MCF 10A (cell line): ENCODE data around the gene PKNOX2. TPM values are rescaled to one million over a fixed set of nuclear protein-coding genes. Genes with fewer than 3 reads are reported as not detected.

ENCODE experiments used
- BruUV-seq: library from RNA; stranded (reverse); fragments of 400-500 nt; replicated peaks from 2 replicates; lab custom pipeline; 2021; lab: Mats Ljungman, UMichigan
- CTCF ChIA-PET: fragments of 300-600 bp; sonication (Branson Sonifier 250); formaldehyde crosslinking; extraction: SDS; loops from one replicate; lab custom pipeline; 2021; ENCODE audit warnings: antibody characterized with exemption, inconsistent platforms; lab: Yijun Ruan, JAX
- POLR2A ChIA-PET: fragments of 300-600, 350-650 bp; sonication (Branson Sonifier 250); formaldehyde crosslinking; extraction: SDS; loops from one replicate; lab custom pipeline; 2020; ENCODE audit warnings: antibody characterized with exemption, inconsistent platforms; lab: Yijun Ruan, JAX
- DNase-seq: peaks from one replicate; pipeline ENCODE4 v3.0.0-alpha.2; 2018; ENCODE audit not compliant: unreplicated experiment
- H3K27ac Mint-ChIP-seq: one replicate; pipeline ENCODE4 v1.8.0; 2022; ENCODE audit warnings: mild to moderate bottlenecking, low read depth, mixed read lengths; ENCODE audit not compliant: unreplicated experiment
- H3K27me3 Mint-ChIP-seq: one replicate; pipeline ENCODE4 v1.8.0; 2022; ENCODE audit warnings: mixed read lengths; ENCODE audit not compliant: insufficient read depth, unreplicated experiment
- H3K36me3 Mint-ChIP-seq: one replicate; pipeline ENCODE4 v1.8.0; 2022; ENCODE audit warnings: mild to moderate bottlenecking, moderate library complexity, mixed read lengths; ENCODE audit not compliant: insufficient read depth, unreplicated experiment
- H3K4me1 Mint-ChIP-seq: one replicate; pipeline ENCODE4 v1.8.0; 2022; ENCODE audit warnings: mixed read lengths; ENCODE audit not compliant: insufficient read depth, unreplicated experiment
- H3K4me3 Mint-ChIP-seq: one replicate; pipeline ENCODE4 v1.8.0; 2022; ENCODE audit warnings: mild to moderate bottlenecking, moderate library complexity, mixed read lengths; ENCODE audit not compliant: unreplicated experiment
- H3K9me3 Mint-ChIP-seq: one replicate; pipeline ENCODE4 v1.8.0; 2022; ENCODE audit warnings: mixed read lengths; ENCODE audit not compliant: unreplicated experiment
- CTCF ChIP-seq: fragments of 200-600 bp; IDR thresholded peaks from one replicate; pipeline ENCODE4 v1.8.0; 2022; ENCODE audit warnings: antibody characterized with exemption, mild to moderate bottlenecking; ENCODE audit not compliant: unreplicated experiment
- intact Hi-C: fragments of 100-400 bp; cut with micrococcal nuclease; formaldehyde crosslinking; loops from 2 replicates; pipeline ENCODE4 v1.14.1; 2022
- total RNA-seq: library from RNA; stranded (reverse); gene quantifications from 2 replicates; pipeline ENCODE4 v1.2.3, GENCODE V29; 2022

The PKNOX2 gene
- total RNA-seq, 1 experiment from 2014 or later, result not detected

- H3K36me3 Mint-ChIP-seq, result no peaks in the 10 kb centered on the region
- no peaks in the 10 kb centered on the region for H3K9me3 Mint-ChIP-seq
- no peak overlapping the region for H3K4me3 Mint-ChIP-seq
- no TSS peak for BruUV-seq
- intact Hi-C loops, result no loop called here
- H3K4me1 Mint-ChIP-seq, result peaks cover 12% of the 10 kb centered on the region
- ChIA-PET CTCF (interaction anchor here (0.8 to 1.5 kb wide), 6 partner anchors 23 to 31 kb away, joined by 3 read pairs; no protein-coding TSS in a partner anchor), POLR2A (interaction anchor here (0.7 kb wide), 1 partner anchor 80 kb away, joined by 3 read pairs; no protein-coding TSS in a partner anchor)
- no peak for DNase-seq
- no peak for TF ChIP-seq CTCF
- peaks cover 59% of the 10 kb centered on the region for H3K27me3 Mint-ChIP-seq
- H3K27ac Mint-ChIP-seq, result no peak overlapping the region
Measured at GRCh38 chr11:125373426-125374391, 209.2 kb downstream of the PKNOX2 start.

GRCh38 chr11:125374398-125374797, 209.8 kb downstream of the PKNOX2 start:
- ChIA-PET POLR2A (interaction anchor here (0.6 to 0.7 kb wide), 2 partner anchors 32 to 79 kb away, joined by 3 read pairs; no protein-coding TSS in a partner anchor), CTCF (interaction anchor here (1.2 kb wide), 2 partner anchors 23 to 29 kb away, joined by 3 read pairs; no protein-coding TSS in a partner anchor)
- no TSS peak for BruUV-seq
- Mint-ChIP-seq H3K27me3 (peaks cover 66% of the 10 kb centered on the region), H3K27ac (no peak overlapping the region), H3K4me1 (peaks cover 12% of the 10 kb centered on the region), H3K4me3 (no peak overlapping the region), H3K9me3 (no peaks in the 10 kb centered on the region), H3K36me3 (no peaks in the 10 kb centered on the region)
- DNase-seq, result no peak
- intact Hi-C loops, result no loop called here
- no peak for TF ChIP-seq CTCF

GRCh38 chr11:125375146-125375545, 210.6 kb downstream of the PKNOX2 start:
- CTCF ChIA-PET, result interaction anchor here (0.7 to 1.4 kb wide), 3 partner anchors 22 to 233 kb away, joined by 3 to 5 read pairs (median 3); no protein-coding TSS in a partner anchor
- DNase-seq, result no peak
- H3K27me3 Mint-ChIP-seq, result peaks cover 74% of the 10 kb centered on the region
- H3K9me3 Mint-ChIP-seq, result no peaks in the 10 kb centered on the region
- H3K4me3 Mint-ChIP-seq, result no peak overlapping the region
- intact Hi-C loops, result no loop called here
- POLR2A ChIA-PET, result interaction anchor here (0.6 kb wide), 1 partner anchor 33 kb away, joined by 3 read pairs; no protein-coding TSS in a partner anchor
- H3K36me3 Mint-ChIP-seq, result no peaks in the 10 kb centered on the region
- no peak for TF ChIP-seq CTCF
- no TSS peak for BruUV-seq
- no peak overlapping the region for H3K27ac Mint-ChIP-seq
- H3K4me1 Mint-ChIP-seq, result peaks cover 12% of the 10 kb centered on the region

- no peak for TF ChIP-seq CTCF
- ChIA-PET POLR2A (interaction anchor here (0.6 kb wide), 1 partner anchor 265 kb away, joined by 4 read pairs; the partner anchor contains the start of gene TMEM218), CTCF (interaction anchor here (1.0 to 1.4 kb wide), 2 partner anchors 29 to 234 kb away, joined by 3 to 5 read pairs; no protein-coding TSS in a partner anchor)
- H3K36me3 Mint-ChIP-seq, result no peaks in the 10 kb centered on the region
- H3K4me3 Mint-ChIP-seq, result peak overlapping the region; percentile 17
- no peaks in the 10 kb centered on the region for H3K9me3 Mint-ChIP-seq
- no TSS peak for BruUV-seq
- intact Hi-C loops, result no loop called here
- no peak overlapping the region for H3K27ac Mint-ChIP-seq
- peaks cover 80% of the 10 kb centered on the region for H3K27me3 Mint-ChIP-seq
- DNase-seq, result peak; percentile 71
- peaks cover 12% of the 10 kb centered on the region for H3K4me1 Mint-ChIP-seq
Measured at GRCh38 chr11:125376117-125376516, 211.6 kb downstream of the PKNOX2 start.
